Psoas muscle (tissue), 8 donors: Measurements from ENCODE around the gene SERPINB5. TPM values are rescaled to one million over a fixed set of nuclear protein-coding genes. Genes with fewer than 3 reads are reported as not detected.

Experiments
- ATAC-seq, 4 donors: fragments of 200-7000 bp; cut with Tn5 transposase; one replicate each; pipeline ENCODE4 v1.9.1; 2020; ENCODE audit warnings: moderate library complexity in 3 of 4, mild to moderate bottlenecking in 2 of 4
- DNase-seq, 2 donors: peaks; one replicate each; pipeline ENCODE4 v3.0.0-alpha.2; 2020
- H3K27ac ChIP-seq: fragments of 200-600 bp; one replicate; pipeline ENCODE4 v1.8.0; 2022
- H3K27me3 ChIP-seq, 3 donors: fragments of 200-600 bp in 1 of 3; one replicate each; pipeline versions ENCODE4 v1.6.1 to v1.8.0; 2013 to 2022; ENCODE audit warnings: low read length in 2 of 3, mild to moderate bottlenecking in 2 of 3, moderate library complexity in 1 of 3; ENCODE audit not compliant: insufficient read depth in 3 of 3
- H3K36me3 ChIP-seq, 2 donors: fragments of 200-600 bp in 1 of 2; one replicate each; pipeline versions ENCODE4 v1.6.1 to v1.8.0; 2013 to 2022; ENCODE audit warnings: low read depth in 1 of 2, mild to moderate bottlenecking in 1 of 2, moderate library complexity in 1 of 2; ENCODE audit not compliant: insufficient read depth in 1 of 2
- H3K4me1 ChIP-seq: fragments of 200-600 bp; one replicate; pipeline ENCODE4 v1.8.0; 2022
- H3K4me3 ChIP-seq: fragments of 200-600 bp; one replicate; pipeline ENCODE4 v1.8.0; 2022; ENCODE audit warnings: mild to moderate bottlenecking
- H3K9me3 ChIP-seq: fragments of 200-600 bp; one replicate; pipeline ENCODE4 v1.8.0; 2022
- WGBS, 3 donors: extraction: QIAGEN DNeasy Blood & Tissue Kit; methylation state at CpG; one replicate each; pipeline versions ENCODE4 v1.1.6 to v1.1.7; 2013; 5-methylcytosine and 5-hydroxymethylcytosine counted together
- intact Hi-C, 2 donors: fragments of 100-400 bp; cut with DNase I; formaldehyde crosslinking; loops; one replicate each; pipeline versions ENCODE4 v1.11.0 to v1.14.2; 2022
- polyA plus RNA-seq, 3 donors: library from polyadenylated mRNA; stranded (reverse); fragments of 200-250 nt; gene quantifications; one replicate each; pipeline ENCODE4 v1.2.3, GENCODE V29; 2013
- total RNA-seq, 4 donors: library from RNA; stranded (reverse); fragmentation: NEBNext Ultra II Directional in 2 of 4; extraction: Animal tissue kit (Norgen Biotek cat#: 25700) in 2 of 4; gene quantifications; one replicate each; pipeline versions ENCODE4 v1.2.1 to v1.2.4, GENCODE V29; 2021 to 2023
- TF ChIP-seq, protein P1 (sequence below): fragments of 200-600 bp; IDR thresholded peaks from one replicate; pipeline ENCODE4 v1.8.0; 2022; ENCODE audit warnings: antibody characterized with exemption
- donor health status: healthy with polysubstance abuse.
- donor health status: DM: no; HTN: no; CAD: no; lungs with moderate emphysema.
- donor health status: Bipolar disorder and iron deficiency.
- donor health status: healthy.
- donor health status: DM: yes; HTN: yes; CAD: no.
- donor health status: DM: no; HTN: no; CAD: no.
- donor health status: DM: no; HTN: no; CAD: no.
- donor health status: DM: yes; HTN: yes; CAD: no.

SERPINB5 gene
- total and polyA plus RNA-seq, 7 donors = 0.03 TPM; not detected in 5

DNA sequence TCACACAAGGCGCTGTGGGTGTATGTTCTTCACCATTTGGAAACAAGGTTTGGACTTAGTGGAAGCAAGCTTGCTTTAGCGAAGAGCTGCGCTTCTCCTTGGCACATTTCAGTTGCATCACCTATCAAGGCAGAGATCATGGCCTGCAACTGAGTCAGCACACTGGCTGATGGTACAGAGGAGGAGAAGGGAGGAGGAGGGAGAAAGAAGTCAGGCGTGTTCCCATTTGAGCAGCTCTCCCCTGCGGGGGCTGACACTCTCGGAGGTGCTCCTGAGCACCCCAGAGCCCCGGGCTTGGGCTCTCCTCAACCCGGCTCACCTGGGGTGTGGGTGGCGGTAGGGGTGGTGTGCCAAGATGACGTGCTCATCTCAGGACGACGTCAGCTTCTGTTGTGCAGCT, 6.0 kb upstream of the SERPINB5 start:
- H3K4me3 ChIP-seq = no peak overlapping the region
- DNase-seq (no peak), ATAC-seq (no peak)
- TF ChIP-seq, protein P1, sequence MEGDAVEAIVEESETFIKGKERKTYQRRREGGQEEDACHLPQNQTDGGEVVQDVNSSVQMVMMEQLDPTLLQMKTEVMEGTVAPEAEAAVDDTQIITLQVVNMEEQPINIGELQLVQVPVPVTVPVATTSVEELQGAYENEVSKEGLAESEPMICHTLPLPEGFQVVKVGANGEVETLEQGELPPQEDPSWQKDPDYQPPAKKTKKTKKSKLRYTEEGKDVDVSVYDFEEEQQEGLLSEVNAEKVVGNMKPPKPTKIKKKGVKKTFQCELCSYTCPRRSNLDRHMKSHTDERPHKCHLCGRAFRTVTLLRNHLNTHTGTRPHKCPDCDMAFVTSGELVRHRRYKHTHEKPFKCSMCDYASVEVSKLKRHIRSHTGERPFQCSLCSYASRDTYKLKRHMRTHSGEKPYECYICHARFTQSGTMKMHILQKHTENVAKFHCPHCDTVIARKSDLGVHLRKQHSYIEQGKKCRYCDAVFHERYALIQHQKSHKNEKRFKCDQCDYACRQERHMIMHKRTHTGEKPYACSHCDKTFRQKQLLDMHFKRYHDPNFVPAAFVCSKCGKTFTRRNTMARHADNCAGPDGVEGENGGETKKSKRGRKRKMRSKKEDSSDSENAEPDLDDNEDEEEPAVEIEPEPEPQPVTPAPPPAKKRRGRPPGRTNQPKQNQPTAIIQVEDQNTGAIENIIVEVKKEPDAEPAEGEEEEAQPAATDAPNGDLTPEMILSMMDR = no peak
- H3K4me1 ChIP-seq = no peaks in the 10 kb centered on the region
- H3K9me3 ChIP-seq = no peaks in the 10 kb centered on the region
- intact Hi-C loops = no loop called here
- WGBS, 3 donors = 73 to 83% (median 82%) methylated on average over 12 of the region's 12 CpGs
- H3K27ac ChIP-seq = no peak overlapping the region
- H3K36me3 ChIP-seq = no peaks in the 10 kb centered on the region
- no peaks in the 10 kb centered on the region for H3K27me3 ChIP-seq

DNA sequence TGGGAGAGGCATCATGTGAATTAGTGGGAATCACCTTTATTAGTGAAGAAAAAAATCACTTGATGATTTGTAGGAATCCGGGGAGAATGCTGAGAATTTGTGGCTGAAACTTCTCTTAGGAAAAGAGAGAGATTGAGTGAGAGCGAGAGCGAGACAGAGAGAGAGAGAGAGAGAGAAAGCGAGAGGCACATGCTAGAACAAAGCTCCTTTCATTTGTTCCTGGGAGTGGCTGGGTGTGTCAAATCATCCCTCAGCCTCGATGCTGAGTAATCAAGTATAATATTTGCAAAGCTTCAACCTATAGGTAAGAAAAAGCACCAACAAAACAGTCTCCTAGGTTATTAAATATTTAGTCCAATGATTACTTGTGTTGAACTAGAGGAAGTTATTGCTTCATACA, 4.4 kb upstream of the SERPINB5 start:
- H3K4me3 ChIP-seq = no peak overlapping the region
- no peak for ATAC-seq
- WGBS, 3 donors = 35 to 51% (median 37%) methylated on average over 5 of the region's 5 CpGs
- DNase-seq = no peak
- H3K27me3 ChIP-seq = no peaks in the 10 kb centered on the region
- no peaks in the 10 kb centered on the region for H3K36me3 ChIP-seq
- H3K27ac ChIP-seq = no peak overlapping the region
- H3K4me1 ChIP-seq = no peaks in the 10 kb centered on the region
- no peaks in the 10 kb centered on the region for H3K9me3 ChIP-seq
- intact Hi-C loops = no loop called here
- TF ChIP-seq, protein P1 = no peak

DNA sequence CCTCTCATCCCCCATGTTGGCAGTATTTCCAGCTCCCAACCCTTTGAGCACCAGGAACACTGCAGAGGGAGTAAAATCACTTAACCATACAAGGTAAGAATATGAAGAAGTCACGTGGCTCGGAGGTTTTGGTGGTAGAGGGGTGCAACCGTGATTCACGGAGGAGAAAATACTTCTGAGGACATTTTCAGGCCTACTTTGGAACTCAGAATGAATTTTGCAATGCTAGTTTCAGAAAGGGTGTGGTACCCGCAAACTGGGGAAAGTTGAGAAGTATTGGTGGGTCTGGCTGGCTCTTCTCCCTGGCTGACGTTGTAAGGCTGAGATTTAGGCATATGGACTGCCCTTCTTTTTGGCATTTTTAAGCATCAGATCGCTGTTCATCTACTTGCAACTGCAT, 442 bp downstream of the SERPINB5 start:
- H3K4me1 ChIP-seq = no peaks in the 10 kb centered on the region
- H3K27me3 ChIP-seq = no peaks in the 10 kb centered on the region
- H3K27ac ChIP-seq = no peak overlapping the region
- intact Hi-C loops = no loop called here
- 76 to 85% (median 79%) methylated on average over 7 of the region's 7 CpGs for WGBS, 3 donors
- TF ChIP-seq, protein P1 = no peak
- ATAC-seq (no peak), DNase-seq (no peak)
- H3K4me3 ChIP-seq = no peak overlapping the region
- no peaks in the 10 kb centered on the region for H3K9me3 ChIP-seq
- no peaks in the 10 kb centered on the region for H3K36me3 ChIP-seq

DNA sequence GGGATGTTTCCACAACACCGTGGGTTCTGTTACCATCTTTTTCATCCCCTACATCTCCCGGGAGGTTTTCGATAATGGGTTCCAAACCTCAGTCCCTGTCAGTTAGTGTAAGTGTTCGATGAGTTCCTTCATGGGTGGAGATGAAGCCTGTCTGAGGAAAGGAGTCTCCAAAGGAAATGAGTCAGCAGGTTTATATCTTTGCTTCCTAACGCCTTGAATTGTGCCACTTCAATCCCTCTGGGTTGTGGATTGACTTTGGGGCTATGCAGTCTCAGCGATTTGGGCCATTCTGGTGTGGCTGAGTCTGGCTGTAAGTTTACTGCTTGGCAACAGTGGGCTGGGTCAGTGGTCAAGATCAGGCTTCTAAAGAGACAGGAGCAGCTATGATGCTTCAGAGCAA, 1.2 kb downstream of the SERPINB5 start:
- ATAC-seq (no peak), DNase-seq (no peak)
- H3K27me3 ChIP-seq = no peaks in the 10 kb centered on the region
- TF ChIP-seq, protein P1 = no peak
- H3K36me3 ChIP-seq = no peaks in the 10 kb centered on the region
- H3K27ac ChIP-seq = no peak overlapping the region
- H3K4me3 ChIP-seq = no peak overlapping the region
- H3K9me3 ChIP-seq = no peaks in the 10 kb centered on the region
- WGBS, 3 donors = 76 to 85% (median 81%) methylated on average over 6 of the region's 6 CpGs
- H3K4me1 ChIP-seq = no peaks in the 10 kb centered on the region
- intact Hi-C loops = no loop called here

DNA sequence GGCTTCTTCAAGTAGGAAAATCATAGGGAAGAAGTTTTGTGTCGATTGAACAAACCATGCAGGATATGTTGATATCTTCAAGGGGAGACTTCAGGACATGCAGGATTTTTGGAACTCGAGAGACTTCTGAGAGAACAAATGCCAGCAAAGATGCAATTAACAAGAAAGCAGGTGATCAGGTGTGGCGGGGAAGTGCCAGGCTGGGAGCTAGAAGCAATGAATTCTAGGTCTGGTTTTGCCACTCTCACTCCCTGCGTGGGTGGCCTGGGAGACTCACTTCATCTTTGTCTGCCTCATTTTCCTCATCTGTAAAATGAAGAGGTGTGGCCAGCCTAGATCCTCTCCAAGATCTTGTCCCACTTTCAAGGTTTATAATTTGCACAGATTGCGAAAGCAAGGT, 3.1 kb downstream of the SERPINB5 start:
- Histone ChIP-seq H3K27ac (no peak overlapping the region), H3K27me3 (no peaks in the 10 kb centered on the region), H3K4me1 (no peaks in the 10 kb centered on the region), H3K4me3 (no peak overlapping the region), H3K9me3 (no peaks in the 10 kb centered on the region), H3K36me3 (no peaks in the 10 kb centered on the region)
- intact Hi-C loops = no loop called here
- 73 to 81% (median 76%) methylated on average over 5 of the region's 5 CpGs for WGBS, 3 donors
- no peak for ATAC-seq
- no peak for DNase-seq
- TF ChIP-seq, protein P1 = no peak
